Caco-2 (cell line): ENCODE results near the gene PTGIR. TPM values are rescaled to one million over a fixed set of nuclear protein-coding genes. Genes with fewer than 3 reads are reported as not detected.
A peak's percentile ranks its signal among the peaks of the same experiment; 100 is the strongest.

Experiments
- Bru-seq: library from RNA; stranded (reverse); fragments of 400-500 nt; gene quantifications from one replicate; lab custom pipeline; 2021; lab: Mats Ljungman, UMichigan
- BruChase-seq, 2 experiments: library from RNA; stranded (reverse); fragments of 400-500 nt; gene quantifications; one replicate each; lab custom pipeline; 2021; lab: Mats Ljungman, UMichigan
- BruUV-seq: library from RNA; stranded (reverse); fragments of 400-500 nt; replicated peaks from 2 replicates; lab custom pipeline; 2021; lab: Mats Ljungman, UMichigan
- CTCF ChIA-PET: fragments of 300-600 bp; sonication (Branson Sonifier 250); formaldehyde crosslinking; loops from one replicate; lab custom pipeline; 2022; ENCODE audit warnings: antibody characterized with exemption; lab: Charles Lee
- POLR2A ChIA-PET: fragments of 300-600 bp; sonication (Branson Sonifier 250); formaldehyde crosslinking; loops from one replicate; lab custom pipeline; 2022; ENCODE audit warnings: antibody characterized with exemption; lab: Charles Lee
- DNase-seq, 2 experiments: peaks; one replicate each; pipeline versions ENCODE4 v3.0.0 to v3.0.0-alpha.2; 2020 to 2022
- H3K27me3 ChIP-seq: replicated peaks from 2 replicates; pipeline ENCODE4 v1.6.0; 2011; ENCODE audit warnings: low read length; ENCODE audit not compliant: control insufficient read depth, insufficient read depth
- H3K36me3 ChIP-seq: 2 replicates; pipeline ENCODE4 v1.5.1; 2011; ENCODE audit warnings: low read length; ENCODE audit not compliant: control insufficient read depth, insufficient read depth
- H3K4me1 ChIP-seq: fragments of 250-450 bp; sonication (Bioruptor Pico); 2 replicates; pipeline ENCODE4 v1.5.1; 2020; ENCODE audit warnings: mild to moderate bottlenecking
- H3K4me3 ChIP-seq: 2 replicates; pipeline ENCODE4 v1.5.1; 2011; ENCODE audit warnings: low read depth, mild to moderate bottlenecking, control low read depth, low read length
- H3K9me3 ChIP-seq: fragments of 250-450 bp; sonication (Bioruptor Pico); 2 replicates; pipeline ENCODE4 v1.5.1; 2020; ENCODE audit warnings: mild to moderate bottlenecking, moderate library complexity
- H3K27ac Mint-ChIP-seq: one replicate; pipeline ENCODE4 v1.8.0; 2022; ENCODE audit warnings: mixed read lengths; ENCODE audit not compliant: unreplicated experiment
- H3K27me3 Mint-ChIP-seq: one replicate; pipeline ENCODE4 v1.8.0; 2022; ENCODE audit warnings: mixed read lengths; ENCODE audit not compliant: insufficient read depth, unreplicated experiment
- H3K36me3 Mint-ChIP-seq: one replicate; pipeline ENCODE4 v1.8.0; 2022; ENCODE audit warnings: mild to moderate bottlenecking, mixed read lengths; ENCODE audit not compliant: insufficient read depth, unreplicated experiment
- H3K4me1 Mint-ChIP-seq: one replicate; pipeline ENCODE4 v1.8.0; 2022; ENCODE audit warnings: low read depth, mixed read lengths; ENCODE audit not compliant: unreplicated experiment
- H3K4me3 Mint-ChIP-seq: one replicate; pipeline ENCODE4 v1.8.0; 2022; ENCODE audit warnings: mild to moderate bottlenecking, moderate library complexity, mixed read lengths; ENCODE audit not compliant: unreplicated experiment
- H3K9me3 Mint-ChIP-seq: one replicate; pipeline ENCODE4 v1.8.0; 2022; ENCODE audit warnings: mixed read lengths; ENCODE audit not compliant: unreplicated experiment
- CTCF ChIP-seq, 2 experiments: fragments of 200-600 bp in 1 of 2; IDR thresholded peaks; 1 replicate in 1 of 2; 2 replicates in 1 of 2; pipeline versions ENCODE4 v1.5.1 to v1.8.0; 2011 to 2022; ENCODE audit warnings: antibody characterized with exemption in 1 of 2, control low read depth in 1 of 2, inconsistent platforms in 1 of 2, low read depth in 1 of 2, low read length in 1 of 2, mild to moderate bottlenecking in 1 of 2, moderate library complexity in 1 of 2; ENCODE audit not compliant: insufficient read depth in 1 of 2, severe bottlenecking in 1 of 2, unreplicated experiment in 1 of 2
- intact Hi-C: fragments of 100-400 bp; cut with micrococcal nuclease; formaldehyde crosslinking; loops from one replicate; pipeline ENCODE4 v1.10.0; 2022; ENCODE audit not compliant: unreplicated experiment
- long read RNA-seq: library from polyadenylated mRNA; stranded (forward); transcript quantifications from one replicate; pipeline ENCODE4 v2.0.0, GENCODE V29; 2022
- total RNA-seq: library from RNA; stranded (reverse); gene quantifications from 2 replicates; pipeline ENCODE4 v1.2.3, GENCODE V29; 2022

PTGIR gene, protein sequence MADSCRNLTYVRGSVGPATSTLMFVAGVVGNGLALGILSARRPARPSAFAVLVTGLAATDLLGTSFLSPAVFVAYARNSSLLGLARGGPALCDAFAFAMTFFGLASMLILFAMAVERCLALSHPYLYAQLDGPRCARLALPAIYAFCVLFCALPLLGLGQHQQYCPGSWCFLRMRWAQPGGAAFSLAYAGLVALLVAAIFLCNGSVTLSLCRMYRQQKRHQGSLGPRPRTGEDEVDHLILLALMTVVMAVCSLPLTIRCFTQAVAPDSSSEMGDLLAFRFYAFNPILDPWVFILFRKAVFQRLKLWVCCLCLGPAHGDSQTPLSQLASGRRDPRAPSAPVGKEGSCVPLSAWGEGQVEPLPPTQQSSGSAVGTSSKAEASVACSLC
- total RNA-seq (not detected in 2 replicates), Bru-seq, nascent RNA (not detected), BruChase-seq, experiment 1, labeled RNA remaining after a 2-hour chase (not detected), BruChase-seq, experiment 2, labeled RNA remaining after a 6-hour chase (percentile 13 among the genes with signal in this experiment)
- long read RNA-seq, result 0 reads

DNA sequence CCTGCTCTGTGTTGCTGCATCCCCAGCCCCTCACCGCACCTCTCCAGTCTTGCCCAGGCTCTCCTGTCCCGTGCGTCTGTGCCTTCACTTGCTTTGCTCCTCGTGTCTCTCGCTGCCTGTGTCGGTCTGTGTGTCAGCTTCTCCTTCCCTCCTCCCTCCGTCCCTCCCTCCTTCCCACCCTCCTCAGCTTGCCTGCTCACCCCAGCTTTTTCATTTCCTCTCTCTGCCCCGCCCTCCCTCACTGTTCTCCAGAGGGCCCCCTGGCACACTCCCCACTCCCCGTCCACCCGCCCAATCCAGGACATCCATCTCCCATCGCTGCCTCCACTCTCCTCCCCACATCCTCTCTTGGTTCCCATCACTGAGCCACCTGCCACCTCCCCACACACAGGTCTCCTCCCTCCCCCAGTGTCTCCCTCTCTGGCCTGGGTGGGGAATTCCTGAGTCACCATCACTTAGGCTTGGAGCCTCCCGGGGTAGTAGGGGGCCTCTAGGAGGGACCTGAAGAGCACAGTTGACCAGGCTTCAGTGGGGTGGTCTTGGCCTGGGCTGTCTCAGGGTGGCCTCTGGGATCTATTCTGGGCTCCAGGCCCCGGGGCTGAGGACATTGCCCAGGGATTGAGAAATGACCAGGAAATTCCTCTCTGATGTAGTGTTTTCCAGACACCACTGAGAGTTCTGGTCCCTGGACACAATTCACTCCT is at the start of gene PTGIR:
PTGIR (minus strand) TSS at position 132 of the 704 bp plus-strand sequence. CDS start 864 bp downstream, outside the sequence.
- intact Hi-C loops, result no loop called here
- no peaks in the 10 kb centered on the region for H3K36me3 ChIP-seq
- H3K36me3 Mint-ChIP-seq, result no peaks in the 10 kb centered on the region
- no TSS peak for BruUV-seq
- peaks cover 14% of the 10 kb centered on the region for H3K4me1 ChIP-seq
- no peaks in the 10 kb centered on the region for H3K27me3 Mint-ChIP-seq
- H3K9me3 ChIP-seq, result no peaks in the 10 kb centered on the region
- peak in 1 of 2 experiments; percentile 13 for TF ChIP-seq CTCF (IDR thresholded peaks at IDR 0.05; ENCODE audit: insufficient read depth in 1 of 2, low read depth in 1 of 2, low read length in 1 of 2, severe bottlenecking in 1 of 2, unreplicated experiment in 1 of 2)
- DNase-seq, result no peak
- no peaks in the 10 kb centered on the region for H3K4me1 Mint-ChIP-seq
- no peaks in the 10 kb centered on the region for H3K9me3 Mint-ChIP-seq
- CTCF ChIA-PET, result interaction anchor here (0.6 kb wide), 1 partner anchor 510 kb away, joined by 3 read pairs; no protein-coding TSS in a partner anchor
- H3K4me3 Mint-ChIP-seq, result no peak within 1 kb of the TSS
- H3K27ac Mint-ChIP-seq, result no peak within 1 kb of the TSS
- POLR2A ChIA-PET, result no interaction called here
- H3K4me3 ChIP-seq, result no peak within 1 kb of the TSS
- no peaks in the 10 kb centered on the region for H3K27me3 ChIP-seq

DNA sequence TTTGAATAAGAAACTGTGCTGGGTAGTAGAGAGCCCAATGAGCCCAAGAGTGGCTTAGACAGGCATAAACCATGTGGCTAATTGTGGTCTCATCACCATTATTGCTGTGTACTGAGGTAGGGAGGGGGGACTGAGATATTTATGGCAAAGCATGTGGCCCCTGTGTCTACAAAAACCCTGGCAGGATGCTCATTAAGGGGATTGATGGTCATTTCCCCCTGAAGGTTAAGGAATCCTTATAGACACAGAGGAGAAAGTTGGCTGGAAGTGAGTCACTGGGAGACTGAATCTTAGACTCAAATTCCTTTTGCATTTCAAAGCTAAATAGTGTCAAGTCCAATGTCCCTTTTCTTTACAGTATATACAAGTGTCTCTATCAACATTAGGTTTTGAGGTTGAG is 45.9 kb upstream of the PTGIR start:
- TF ChIP-seq CTCF (IDR thresholded peaks at IDR 0.05; ENCODE audit: insufficient read depth in 1 of 2, low read depth in 1 of 2, low read length in 1 of 2, severe bottlenecking in 1 of 2, unreplicated experiment in 1 of 2), result no peak
- Mint-ChIP-seq H3K4me1 (no peaks in the 10 kb centered on the region), H3K4me3 (no peak overlapping the region), H3K9me3 (no peaks in the 10 kb centered on the region), H3K27me3 (no peaks in the 10 kb centered on the region), H3K27ac (no peak overlapping the region), H3K36me3 (peaks cover 6% of the 10 kb centered on the region)
- CTCF ChIA-PET, result interaction anchor here (0.8 kb wide), 1 partner anchor 52 kb away, joined by 4 read pairs; no protein-coding TSS in a partner anchor
- POLR2A ChIA-PET, result no interaction called here
- no peaks in the 10 kb centered on the region for H3K27me3 ChIP-seq
- DNase-seq, result no peak
- intact Hi-C loops, result no loop called here
- BruUV-seq, result no TSS peak
- H3K9me3 ChIP-seq, result no peaks in the 10 kb centered on the region
- H3K4me1 ChIP-seq, result no peaks in the 10 kb centered on the region
- no peak overlapping the region for H3K4me3 ChIP-seq
- no peaks in the 10 kb centered on the region for H3K36me3 ChIP-seq

- Mint-ChIP-seq H3K4me3 (no peak overlapping the region), H3K27me3 (no peaks in the 10 kb centered on the region), H3K9me3 (no peaks in the 10 kb centered on the region), H3K27ac (no peak overlapping the region), H3K4me1 (no peaks in the 10 kb centered on the region), H3K36me3 (no peaks in the 10 kb centered on the region)
- Histone ChIP-seq H3K4me3 (no peak overlapping the region), H3K36me3 (no peaks in the 10 kb centered on the region), H3K27me3 (no peaks in the 10 kb centered on the region), H3K4me1 (no peaks in the 10 kb centered on the region), H3K9me3 (no peaks in the 10 kb centered on the region)
- intact Hi-C loops, result no loop called here
- TF ChIP-seq CTCF (IDR thresholded peaks at IDR 0.05; ENCODE audit: insufficient read depth in 1 of 2, low read depth in 1 of 2, low read length in 1 of 2, severe bottlenecking in 1 of 2, unreplicated experiment in 1 of 2), result no peak
- POLR2A ChIA-PET, result no interaction called here
- no peak for DNase-seq
- CTCF ChIA-PET, result no interaction called here
- BruUV-seq, result no TSS peak
Observed at GRCh38 chr19:46668662-46669061, 43.8 kb upstream of the PTGIR start.
